Lower leg skin (tissue), 4 donors: Measurements from ENCODE around the gene CDC37. TPM values are rescaled to one million over a fixed set of nuclear protein-coding genes. Genes with fewer than 3 reads are reported as not detected.

Experiments used
- DNase-seq, 2 donors: peaks; one replicate each; pipeline ENCODE4 v3.0.0-alpha.2; 2019; ENCODE audit warnings: low spot score in 2 of 2
- H3K4me3 ChIP-seq: fragments of 200-600 bp; sonication (generic); 2 replicates; pipeline ENCODE4 v1.5.1; 2017; ENCODE audit warnings: mild to moderate bottlenecking, low read depth; ENCODE audit not compliant: poor library complexity, severe bottlenecking
- POLR2A ChIP-seq, 2 donors: fragments of 450-650 bp; IDR thresholded peaks; one replicate each; pipeline ENCODE4 v1.6.1; 2016 to 2017; ENCODE audit warnings: antibody characterized with exemption in 2 of 2, mild to moderate bottlenecking in 1 of 2, moderate library complexity in 1 of 2
- WGBS, 2 donors: methylation state at CpG; one replicate each; pipeline ENCODE4 v1.1.5; 2018; 5-methylcytosine and 5-hydroxymethylcytosine counted together
- intact Hi-C: fragments of 100-400 bp; cut with DNase I; formaldehyde crosslinking; loops from one replicate; pipeline ENCODE4 v1.15.0; 2023; ENCODE audit warnings: low total_unique reads
- total RNA-seq, 4 donors: library from RNA; depleted of rRNA; stranded (reverse); fragments of >200 nt; gene quantifications; one replicate each; pipeline ENCODE4 v1.1.0, GENCODE V29; 2016
- TF ChIP-seq, protein P1 (sequence below), 3 donors: fragments of 450-650 bp; IDR thresholded peaks; one replicate each; pipeline ENCODE4 v1.5.1; 2016; ENCODE audit warnings: antibody characterized with exemption in 3 of 3, mild to moderate bottlenecking in 3 of 3, moderate library complexity in 2 of 3

Gene CDC37
- total RNA-seq, 4 donors from 2014 or later = 92.8 to 142 (median 120) TPM

- TF ChIP-seq, protein P1, sequence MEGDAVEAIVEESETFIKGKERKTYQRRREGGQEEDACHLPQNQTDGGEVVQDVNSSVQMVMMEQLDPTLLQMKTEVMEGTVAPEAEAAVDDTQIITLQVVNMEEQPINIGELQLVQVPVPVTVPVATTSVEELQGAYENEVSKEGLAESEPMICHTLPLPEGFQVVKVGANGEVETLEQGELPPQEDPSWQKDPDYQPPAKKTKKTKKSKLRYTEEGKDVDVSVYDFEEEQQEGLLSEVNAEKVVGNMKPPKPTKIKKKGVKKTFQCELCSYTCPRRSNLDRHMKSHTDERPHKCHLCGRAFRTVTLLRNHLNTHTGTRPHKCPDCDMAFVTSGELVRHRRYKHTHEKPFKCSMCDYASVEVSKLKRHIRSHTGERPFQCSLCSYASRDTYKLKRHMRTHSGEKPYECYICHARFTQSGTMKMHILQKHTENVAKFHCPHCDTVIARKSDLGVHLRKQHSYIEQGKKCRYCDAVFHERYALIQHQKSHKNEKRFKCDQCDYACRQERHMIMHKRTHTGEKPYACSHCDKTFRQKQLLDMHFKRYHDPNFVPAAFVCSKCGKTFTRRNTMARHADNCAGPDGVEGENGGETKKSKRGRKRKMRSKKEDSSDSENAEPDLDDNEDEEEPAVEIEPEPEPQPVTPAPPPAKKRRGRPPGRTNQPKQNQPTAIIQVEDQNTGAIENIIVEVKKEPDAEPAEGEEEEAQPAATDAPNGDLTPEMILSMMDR (IDR thresholded peaks at IDR 0.05) = no peak
- TF ChIP-seq POLR2A (IDR thresholded peaks at IDR 0.05) = no peak
- intact Hi-C loops = no loop called here
- WGBS, 2 donors = 61 to 66% methylated on average over 4 of the region's 4 CpGs
- no peak overlapping the region for H3K4me3 ChIP-seq
- no peak for DNase-seq
These were observed 18.7 kb upstream of the CDC37 start for GRCh38 chr19:10422046-10422461.

DNA sequence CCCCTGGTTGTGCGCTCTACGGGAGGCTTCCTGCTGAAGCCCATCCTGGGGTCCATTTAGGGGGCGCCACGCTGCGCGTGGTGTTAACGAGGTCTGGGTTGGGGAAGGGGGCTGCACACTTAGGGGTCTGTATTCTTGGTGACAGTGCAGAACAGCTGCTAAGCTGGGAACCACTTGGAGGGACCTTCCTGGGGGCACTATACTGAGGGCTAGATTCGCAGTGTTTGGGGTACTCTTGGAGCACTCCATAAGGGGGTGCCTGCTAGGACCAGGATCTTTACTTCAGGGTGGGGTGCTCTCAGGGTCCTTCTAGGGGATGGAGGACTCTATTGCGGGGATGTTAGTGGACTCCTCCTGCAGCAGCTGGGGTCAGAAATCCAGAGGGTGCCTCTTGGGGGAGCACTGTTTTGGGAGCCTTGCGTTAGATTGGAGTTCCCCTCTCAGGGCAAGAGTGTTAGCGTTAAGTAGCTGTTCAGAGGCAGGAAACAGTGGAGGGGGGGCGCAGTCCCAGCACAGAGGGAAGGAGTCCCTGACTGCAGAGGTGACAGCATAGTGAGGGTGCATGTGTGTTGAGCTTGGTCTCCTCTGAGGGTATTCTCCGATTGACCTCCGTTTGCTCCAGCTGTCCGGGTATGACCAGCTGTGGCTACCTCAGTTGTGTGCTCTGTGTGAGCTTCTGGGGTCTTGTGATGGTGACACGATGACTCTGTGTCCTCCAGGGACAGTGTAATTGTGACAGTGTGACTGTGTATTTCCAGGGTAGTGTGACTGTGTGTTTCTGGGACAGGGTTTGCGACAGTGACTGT is 18.1 kb upstream of the CDC37 start:
- no peak for TF ChIP-seq POLR2A (IDR thresholded peaks at IDR 0.05)
- TF ChIP-seq, protein P1 (IDR thresholded peaks at IDR 0.05) = no peak
- 25 to 28% methylated on average over 14 to 17 of the region's 17 CpGs for WGBS, 2 donors
- H3K4me3 ChIP-seq = no peak overlapping the region
- no peak for DNase-seq
- intact Hi-C loops = no loop called here

- intact Hi-C loops = no loop called here
- TF ChIP-seq, protein P1 (IDR thresholded peaks at IDR 0.05) = no peak
- no peak for TF ChIP-seq POLR2A (IDR thresholded peaks at IDR 0.05)
- no peak within 1 kb of the TSS for H3K4me3 ChIP-seq
- WGBS, 2 donors = 0 to 1% methylated on average over 34 to 47 of the region's 104 CpGs
- DNase-seq = peak in 1 of 2 donors; percentile 87
These were observed 17.3 kb upstream of the CDC37 start, which contains the start of gene PDE4A for GRCh38 chr19:10420444-10421239. Gene PDE4A (plus strand): TSS chr19:10420538. CDS start chr19:10420765, 227 bp downstream.

- peak in 1 of 2 donors; percentile 86 for DNase-seq
- no peak overlapping the region for H3K4me3 ChIP-seq
- intact Hi-C loops = no loop called here
- WGBS, 2 donors = 0 to 1% methylated on average over 18 to 28 of the region's 61 CpGs
- TF ChIP-seq, protein P1 (IDR thresholded peaks at IDR 0.05) = no peak
- TF ChIP-seq POLR2A (IDR thresholded peaks at IDR 0.05) = no peak
These were observed 16.5 kb upstream of the CDC37 start for GRCh38 chr19:10419646-10420443.

DNA sequence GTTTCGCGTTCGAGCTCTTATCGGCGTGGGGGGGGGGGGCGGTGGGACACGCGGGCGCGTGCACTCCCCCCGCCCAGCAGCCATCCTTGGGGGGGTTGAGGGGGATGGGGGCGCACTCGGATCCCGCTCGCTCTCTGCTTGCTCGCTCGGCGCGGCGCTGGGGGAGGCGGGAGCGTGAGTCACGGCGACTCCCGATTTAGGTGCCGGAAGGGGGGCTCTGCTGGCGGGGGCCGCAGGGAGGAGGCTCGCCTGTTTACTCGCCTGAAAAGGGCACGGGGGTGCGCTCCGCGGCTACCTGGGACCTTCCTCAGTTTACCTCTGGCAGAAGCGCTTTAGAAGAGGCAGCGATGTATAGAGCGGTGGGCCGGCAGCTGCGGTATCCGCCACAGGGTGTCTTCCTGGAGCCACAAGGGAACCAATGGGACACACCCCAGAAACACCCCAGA is 15.9 kb upstream of the CDC37 start:
- TF ChIP-seq, protein P1 (IDR thresholded peaks at IDR 0.05) = no peak
- TF ChIP-seq POLR2A (IDR thresholded peaks at IDR 0.05) = no peak
- H3K4me3 ChIP-seq = no peak overlapping the region
- DNase-seq = peak in 1 of 2 donors; percentile 73
- intact Hi-C loops = no loop called here
- WGBS, 2 donors = 0 to 1% methylated on average over 5 to 29 of the region's 40 CpGs
